ENCODE measurements around the gene HTT. TPM values are rescaled to one million over a fixed set of nuclear protein-coding genes. Genes with fewer than 3 reads are reported as not detected.

HTT gene
- total RNA-seq, 2 donors from 2014 or later: 56.3 to 89.5 TPM

- Histone ChIP-seq H3K27ac (no peak overlapping the region), H3K9me3 (no peaks in the 10 kb centered on the region), H3K4me1 (ENCODE audit: control insufficient read depth in 1 of 2, low read depth in 2 of 2) (no peaks in the 10 kb centered on the region), H3K27me3 (replicated peaks; ENCODE audit: insufficient read depth) (no peaks in the 10 kb centered on the region), H3K4me3 (no peak overlapping the region), H3K36me3 (peaks cover 65% of the 10 kb centered on the region)
- ATAC-seq (ENCODE audit: insufficient number of reproducible peaks, low FRiP score, low read depth) (no peak), DNase-seq (ENCODE audit: low spot score) (no peak)
- no peak for TF ChIP-seq CTCF (IDR thresholded peaks at IDR 0.05)
Measured at GRCh38 chr4:3215256-3215655, 140.8 kb downstream of the HTT start.

- Histone ChIP-seq H3K4me3 (no peak overlapping the region), H3K4me1 (ENCODE audit: control insufficient read depth in 1 of 2, low read depth in 2 of 2) (no peaks in the 10 kb centered on the region), H3K27ac (no peak overlapping the region), H3K27me3 (replicated peaks; ENCODE audit: insufficient read depth) (no peaks in the 10 kb centered on the region), H3K9me3 (no peaks in the 10 kb centered on the region), H3K36me3 (peaks cover 66% of the 10 kb centered on the region)
- TF ChIP-seq CTCF (IDR thresholded peaks at IDR 0.05): no peak
- no peak for ATAC-seq (ENCODE audit: insufficient number of reproducible peaks, low FRiP score, low read depth)
- DNase-seq (ENCODE audit: low spot score): no peak
Measured at GRCh38 chr4:3215733-3216132, 141.3 kb downstream of the HTT start.

DNA sequence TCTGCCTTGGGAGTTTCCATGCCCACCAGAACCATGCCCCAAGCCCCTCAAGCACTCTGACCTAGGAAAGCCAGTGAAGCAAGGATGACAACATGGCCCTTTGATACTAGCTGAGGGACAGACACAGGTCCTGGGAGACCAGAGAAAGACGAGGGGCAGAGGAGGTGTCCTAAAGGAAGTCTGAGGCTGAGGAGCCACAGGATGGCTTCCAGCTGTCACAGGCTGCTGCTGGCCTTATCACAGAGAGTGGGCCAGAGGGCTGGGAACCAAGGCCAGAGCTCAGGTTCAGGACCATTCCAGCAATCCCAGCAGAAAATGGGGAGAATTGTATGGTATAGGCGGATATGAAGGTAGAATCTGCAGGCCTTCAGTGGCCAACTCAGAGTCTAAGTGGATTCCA, 142.8 kb downstream of the HTT start:
- ATAC-seq (ENCODE audit: insufficient number of reproducible peaks, low FRiP score, low read depth) (no peak), DNase-seq (ENCODE audit: low spot score) (no peak)
- Histone ChIP-seq H3K36me3 (peaks cover 59% of the 10 kb centered on the region), H3K27me3 (replicated peaks; ENCODE audit: insufficient read depth) (no peaks in the 10 kb centered on the region), H3K4me1 (ENCODE audit: control insufficient read depth in 1 of 2, low read depth in 2 of 2) (no peaks in the 10 kb centered on the region), H3K27ac (no peak overlapping the region), H3K4me3 (no peak overlapping the region), H3K9me3 (no peaks in the 10 kb centered on the region)
- no peak for TF ChIP-seq CTCF (IDR thresholded peaks at IDR 0.05)

GRCh38 chr4:3217771-3218170, 143.3 kb downstream of the HTT start:
- no peak overlapping the region for H3K27ac ChIP-seq
- TF ChIP-seq CTCF (IDR thresholded peaks at IDR 0.05): no peak
- no peaks in the 10 kb centered on the region for H3K9me3 ChIP-seq
- peaks cover 54% of the 10 kb centered on the region for H3K36me3 ChIP-seq
- no peaks in the 10 kb centered on the region for H3K27me3 ChIP-seq (replicated peaks; ENCODE audit: insufficient read depth)
- H3K4me3 ChIP-seq: no peak overlapping the region
- DNase-seq (ENCODE audit: low spot score) (no peak), ATAC-seq (ENCODE audit: insufficient number of reproducible peaks, low FRiP score, low read depth) (no peak)
- no peaks in the 10 kb centered on the region for H3K4me1 ChIP-seq (ENCODE audit: control insufficient read depth in 1 of 2, low read depth in 2 of 2)

GRCh38 chr4:3218824-3219760, 144.6 kb downstream of the HTT start:
- Histone ChIP-seq H3K4me1 (ENCODE audit: control insufficient read depth in 1 of 2, low read depth in 2 of 2) (no peaks in the 10 kb centered on the region), H3K4me3 (no peak overlapping the region), H3K27ac (no peak overlapping the region), H3K9me3 (no peaks in the 10 kb centered on the region), H3K27me3 (replicated peaks; ENCODE audit: insufficient read depth) (no peaks in the 10 kb centered on the region), H3K36me3 (peaks cover 44% of the 10 kb centered on the region)
- no peak for TF ChIP-seq CTCF (IDR thresholded peaks at IDR 0.05)
- ATAC-seq (ENCODE audit: insufficient number of reproducible peaks, low FRiP score, low read depth) (no peak), DNase-seq (ENCODE audit: low spot score) (no peak)

All from thoracic aorta (tissue), 2 donors.